Hippocampal formation (tissue), 2 donors: Measurements from ENCODE around the gene POC1A.
"Not testable (repeated sequence)": the region's sequence is repeated elsewhere in the genome, so short reads cannot be mapped to it uniquely, and the experiment has no call there.

ENCODE experiments used
- DNase-seq, 2 donors: peaks; one replicate each; lab custom pipeline; 2025; lab: John Stamatoyannopoulos, UW

POC1A gene

GRCh38 chr3:52046902-52047239 lies 107.4 kb downstream of the POC1A start:
- no peak for DNase-seq

GRCh38 chr3:52046186-52046901 lies 107.9 kb downstream of the POC1A start:
- peak in 1 of 2 donors; percentile 51 for DNase-seq

- no peak for DNase-seq
Measured at GRCh38 chr3:52044869-52045619, 109.2 kb downstream of the POC1A start.

GRCh38 chr3:52043750-52044149 lies 110.5 kb downstream of the POC1A start:
- DNase-seq = no peak

- DNase-seq = not testable (repeated sequence)
Measured at GRCh38 chr3:52043039-52043438, 111.2 kb downstream of the POC1A start.

- peak; percentile 74 to 87 for DNase-seq
Measured at GRCh38 chr3:52041118-52041731, 113.0 kb downstream of the POC1A start.

GRCh38 chr3:52040600-52040999 lies 113.6 kb downstream of the POC1A start:
- peak in 1 of 2 donors; percentile 47 for DNase-seq

GRCh38 chr3:52039846-52040245 lies 114.4 kb downstream of the POC1A start:
- peak; percentile 96 to 98 for DNase-seq

- peak; percentile 36 to 70 for DNase-seq
Measured at GRCh38 chr3:52039426-52039825, 114.8 kb downstream of the POC1A start.

GRCh38 chr3:52038227-52038626 lies 116.0 kb downstream of the POC1A start:
- DNase-seq = no peak

GRCh38 chr3:52037291-52037690 lies 116.9 kb downstream of the POC1A start:
- no peak for DNase-seq

- DNase-seq = no peak
Measured at GRCh38 chr3:52036829-52037228, 117.4 kb downstream of the POC1A start.

GRCh38 chr3:52036222-52036694 lies 118.0 kb downstream of the POC1A start:
- no peak for DNase-seq

GRCh38 chr3:52034651-52035050 lies 119.6 kb downstream of the POC1A start:
- DNase-seq = no peak

- no peak for DNase-seq
Measured at GRCh38 chr3:52034212-52034611, 120.0 kb downstream of the POC1A start.

- not testable (repeated sequence) for DNase-seq
Measured at GRCh38 chr3:52033748-52034147, 120.5 kb downstream of the POC1A start.

GRCh38 chr3:52032702-52033408 lies 121.4 kb downstream of the POC1A start:
- DNase-seq = peak in 1 of 2 donors; percentile 75

GRCh38 chr3:52031896-52032295 lies 122.3 kb downstream of the POC1A start:
- no peak for DNase-seq

GRCh38 chr3:52030714-52031310 lies 123.4 kb downstream of the POC1A start:
- DNase-seq = no peak

GRCh38 chr3:52029535-52029934 lies 124.7 kb downstream of the POC1A start:
- DNase-seq = no peak

GRCh38 chr3:52029053-52029452 lies 125.2 kb downstream of the POC1A start:
- DNase-seq = no peak

- peak; percentile 59 to 62 for DNase-seq
Measured at GRCh38 chr3:52028572-52028971, 125.7 kb downstream of the POC1A start.
